Measurements from ENCODE around the gene TMPRSS4. TPM values are rescaled to one million over a fixed set of nuclear protein-coding genes. Genes with fewer than 3 reads are reported as not detected.

TMPRSS4 gene
- total RNA-seq, 1 experiment from 2014 or later = not detected

DNA sequence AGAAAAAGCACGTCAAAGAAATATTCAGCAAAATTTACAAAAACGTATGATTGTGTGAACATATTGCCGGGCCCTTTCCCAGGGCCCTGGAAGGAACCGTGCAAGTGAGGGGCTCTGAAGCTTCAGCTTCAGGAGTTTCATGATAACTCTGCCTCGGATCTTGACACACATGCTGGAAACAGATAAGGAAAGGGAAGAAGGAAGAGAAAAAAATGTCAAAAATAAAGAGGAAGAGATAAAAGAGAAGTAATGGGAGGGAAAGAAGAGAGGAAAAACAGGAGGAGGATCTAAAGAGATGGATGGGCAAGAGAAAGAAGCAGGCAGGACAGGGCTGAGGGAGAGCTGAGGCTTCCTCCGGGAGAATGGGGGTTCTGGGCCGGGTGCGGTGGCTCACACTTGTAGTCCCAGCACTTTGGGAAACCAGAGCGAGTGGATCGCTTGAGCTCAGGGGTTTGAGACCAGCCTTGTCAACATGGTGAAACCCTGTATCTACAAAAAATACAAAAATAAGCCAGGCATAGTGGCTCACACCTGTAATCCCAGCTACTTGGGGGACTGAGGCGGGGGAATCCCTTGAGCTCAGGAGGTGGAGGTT is 2.7 kb upstream of the TMPRSS4 start:
- no peaks in the 10 kb centered on the region for H3K9me3 ChIP-seq (ENCODE audit: low read depth, low read length, poor library complexity, severe bottlenecking)
- POLR2A ChIA-PET (ENCODE audit: low non-redundant PET) = no interaction called here

GRCh38 chr11:118074785-118075184 is 2.1 kb upstream of the TMPRSS4 start:
- peaks cover 9% of the 10 kb centered on the region for H3K27me3 ChIP-seq (replicated peaks; ENCODE audit: insufficient read depth, low read depth, low read length, poor library complexity)
- H3K27ac ChIP-seq (ENCODE audit: low read depth, low read length, poor library complexity, severe bottlenecking) = no peak overlapping the region
- TF ChIP-seq CTCF (conservative IDR thresholded peaks at IDR 0.05; ENCODE audit: low read depth, low read length) (no peak), EZH2 (IDR thresholded peaks at IDR 0.05; ENCODE audit: borderline replicate concordance, low read depth, low read length, poor library complexity, severe bottlenecking) (no peak)
- H3K4me1 ChIP-seq (ENCODE audit: insufficient read depth, low read length, poor library complexity, severe bottlenecking) = no peaks in the 10 kb centered on the region
- H3K36me3 ChIP-seq (ENCODE audit: insufficient read depth, low read length, poor library complexity, severe bottlenecking) = no peaks in the 10 kb centered on the region
- CTCF ChIA-PET = no interaction called here
- POLR2A ChIA-PET (ENCODE audit: low non-redundant PET) = no interaction called here
- H3K9me3 ChIP-seq (ENCODE audit: low read depth, low read length, poor library complexity, severe bottlenecking) = no peaks in the 10 kb centered on the region
- DNase-seq (ENCODE audit: low spot score) = no peak
- intact Hi-C loops (cut with micrococcal nuclease; ENCODE audit: unreplicated experiment) = no loop called here
- no peak overlapping the region for H3K4me3 ChIP-seq (ENCODE audit: low read depth, low read length, poor library complexity, severe bottlenecking)
- no TSS peak for BruUV-seq (replicated peaks)

More for the DNA sequence above, 2.7 kb upstream of the TMPRSS4 start:
- no peak for DNase-seq (ENCODE audit: low spot score)
- H3K36me3 ChIP-seq (ENCODE audit: insufficient read depth, low read length, poor library complexity, severe bottlenecking) = no peaks in the 10 kb centered on the region
- TF ChIP-seq EZH2 (IDR thresholded peaks at IDR 0.05; ENCODE audit: borderline replicate concordance, low read depth, low read length, poor library complexity, severe bottlenecking) = no peak
- TF ChIP-seq CTCF (conservative IDR thresholded peaks at IDR 0.05; ENCODE audit: low read depth, low read length) = no peak
- no peak overlapping the region for H3K4me3 ChIP-seq (ENCODE audit: low read depth, low read length, poor library complexity, severe bottlenecking)
- intact Hi-C loops (cut with micrococcal nuclease; ENCODE audit: unreplicated experiment) = no loop called here
- H3K27ac ChIP-seq (ENCODE audit: low read depth, low read length, poor library complexity, severe bottlenecking) = no peak overlapping the region
- CTCF ChIA-PET = interaction anchor here (1.3 kb wide), 1 partner anchor 21 kb away, joined by 3 read pairs; no protein-coding TSS in a partner anchor
- H3K4me1 ChIP-seq (ENCODE audit: insufficient read depth, low read length, poor library complexity, severe bottlenecking) = no peaks in the 10 kb centered on the region
- peaks cover 9% of the 10 kb centered on the region for H3K27me3 ChIP-seq (replicated peaks; ENCODE audit: insufficient read depth, low read depth, low read length, poor library complexity)
- no TSS peak for BruUV-seq (replicated peaks)

DNA sequence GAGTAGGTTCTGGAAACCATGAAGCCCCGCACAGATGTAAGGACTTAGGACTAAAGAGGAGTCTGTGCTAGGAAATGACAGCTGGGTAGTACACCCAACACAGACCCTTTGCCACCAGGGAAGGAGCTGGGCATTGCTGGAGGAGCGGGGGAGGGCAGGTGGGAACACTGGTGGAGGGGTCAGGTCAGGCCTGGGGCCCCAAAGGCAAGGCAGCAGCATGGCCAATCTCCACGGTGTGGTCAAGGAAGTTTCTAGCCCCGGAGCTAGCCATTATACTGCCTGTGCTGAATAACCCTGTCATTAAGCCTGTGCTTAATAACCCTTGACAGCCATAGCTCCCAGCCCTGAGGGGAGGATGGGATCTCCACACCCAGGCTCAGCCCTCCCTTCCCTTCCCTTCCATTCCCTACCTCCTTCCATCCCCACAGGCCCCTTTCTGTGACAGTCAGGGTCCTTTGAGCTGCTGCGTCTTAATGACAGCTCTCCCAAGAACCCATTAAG is 2.1 kb downstream of the TMPRSS4 start:
- no peak overlapping the region for H3K4me3 ChIP-seq (ENCODE audit: low read depth, low read length, poor library complexity, severe bottlenecking)
- intact Hi-C loops (cut with micrococcal nuclease; ENCODE audit: unreplicated experiment) = no loop called here
- TF ChIP-seq EZH2 (IDR thresholded peaks at IDR 0.05; ENCODE audit: borderline replicate concordance, low read depth, low read length, poor library complexity, severe bottlenecking) = no peak
- no peak for DNase-seq (ENCODE audit: low spot score)
- H3K27me3 ChIP-seq (replicated peaks; ENCODE audit: insufficient read depth, low read depth, low read length, poor library complexity) = peaks cover 17% of the 10 kb centered on the region
- no peaks in the 10 kb centered on the region for H3K9me3 ChIP-seq (ENCODE audit: low read depth, low read length, poor library complexity, severe bottlenecking)
- no peaks in the 10 kb centered on the region for H3K4me1 ChIP-seq (ENCODE audit: insufficient read depth, low read length, poor library complexity, severe bottlenecking)
- H3K27ac ChIP-seq (ENCODE audit: low read depth, low read length, poor library complexity, severe bottlenecking) = no peak overlapping the region
- POLR2A ChIA-PET (ENCODE audit: low non-redundant PET) = no interaction called here
- H3K36me3 ChIP-seq (ENCODE audit: insufficient read depth, low read length, poor library complexity, severe bottlenecking) = no peaks in the 10 kb centered on the region
- CTCF ChIA-PET = no interaction called here
- BruUV-seq (replicated peaks) = no TSS peak

DNA sequence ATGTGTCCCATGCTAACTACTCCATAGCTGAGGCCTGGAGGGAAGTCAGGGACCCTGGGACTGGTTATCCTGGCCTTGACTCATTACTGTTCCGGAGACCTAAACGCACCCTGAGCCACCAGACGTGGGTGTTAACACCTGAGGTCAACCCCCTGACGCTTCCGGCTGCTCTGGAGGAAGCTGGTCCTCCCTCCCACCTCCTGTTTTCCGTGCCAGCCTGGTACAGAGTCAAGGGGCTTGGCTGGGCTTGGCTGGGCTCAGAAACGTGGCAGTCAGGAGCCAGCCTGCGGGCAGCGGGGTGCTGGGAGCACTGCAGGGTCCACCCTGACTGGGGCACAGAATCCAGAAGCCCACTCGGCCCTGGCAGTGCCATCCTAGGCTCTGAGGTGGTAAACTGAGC is 2.6 kb downstream of the TMPRSS4 start:
- TF ChIP-seq EZH2 (IDR thresholded peaks at IDR 0.05; ENCODE audit: borderline replicate concordance, low read depth, low read length, poor library complexity, severe bottlenecking) = no peak
- no peak for TF ChIP-seq CTCF (conservative IDR thresholded peaks at IDR 0.05; ENCODE audit: low read depth, low read length)
- ChIA-PET CTCF (no interaction called here), POLR2A (ENCODE audit: low non-redundant PET) (no interaction called here)
- intact Hi-C loops (cut with micrococcal nuclease; ENCODE audit: unreplicated experiment) = no loop called here
- no peaks in the 10 kb centered on the region for H3K9me3 ChIP-seq (ENCODE audit: low read depth, low read length, poor library complexity, severe bottlenecking)
- H3K4me3 ChIP-seq (ENCODE audit: low read depth, low read length, poor library complexity, severe bottlenecking) = no peak overlapping the region
- no peak overlapping the region for H3K27ac ChIP-seq (ENCODE audit: low read depth, low read length, poor library complexity, severe bottlenecking)
- no peaks in the 10 kb centered on the region for H3K4me1 ChIP-seq (ENCODE audit: insufficient read depth, low read length, poor library complexity, severe bottlenecking)
- DNase-seq (ENCODE audit: low spot score) = no peak
- H3K27me3 ChIP-seq (replicated peaks; ENCODE audit: insufficient read depth, low read depth, low read length, poor library complexity) = peaks cover 17% of the 10 kb centered on the region
- no peaks in the 10 kb centered on the region for H3K36me3 ChIP-seq (ENCODE audit: insufficient read depth, low read length, poor library complexity, severe bottlenecking)
- BruUV-seq (replicated peaks) = no TSS peak
